HG03103 (cell line): ENCODE measurements around the gene PKD1L1.

ENCODE experiments used
- ATAC-seq: cut with Tn5 transposase; IDR thresholded peaks from one replicate; pipeline ENCODE4 v1.9.1; 2021; ENCODE audit warnings: low read depth; ENCODE audit not compliant: unreplicated experiment

Gene PKD1L1

DNA sequence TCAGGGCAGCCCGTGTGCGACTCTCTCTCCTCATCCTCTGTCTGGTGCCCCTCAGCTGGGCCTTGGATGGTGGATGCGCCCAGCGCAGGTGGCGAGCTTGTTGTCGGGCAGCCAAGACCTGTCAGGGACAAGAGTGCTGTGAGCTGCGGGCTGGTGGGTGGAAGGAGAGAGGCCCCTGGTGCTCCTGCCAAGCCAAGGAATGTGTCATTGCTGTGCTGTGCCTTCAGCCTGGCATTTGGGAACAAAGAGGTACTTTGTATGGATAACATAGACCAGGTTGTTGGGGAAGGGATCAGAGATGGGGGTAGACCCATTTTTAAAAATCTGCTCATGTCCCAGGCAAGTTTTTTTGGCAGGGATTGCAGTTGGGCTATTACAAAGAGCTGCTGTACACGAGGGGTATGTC, 120.9 kb downstream of the PKD1L1 start:
- ATAC-seq: no peak

DNA sequence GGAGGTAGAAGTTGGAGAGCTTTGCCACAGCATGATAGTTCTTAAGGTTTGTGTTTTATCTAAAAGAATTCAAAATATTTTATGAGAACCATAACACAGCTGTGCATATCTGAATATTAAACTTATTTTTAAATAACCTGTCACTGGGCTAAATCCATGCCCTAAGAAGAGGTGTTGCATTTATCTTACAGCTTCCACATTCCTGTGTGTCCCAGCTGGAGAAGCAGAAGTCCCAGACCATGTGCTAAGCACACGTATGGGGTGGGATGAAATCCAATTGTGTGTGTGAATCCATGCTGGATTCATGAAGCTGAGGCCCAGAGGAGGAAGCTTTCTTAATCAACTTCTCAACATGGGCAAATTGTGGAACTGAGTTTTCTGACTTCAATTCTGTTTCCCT, 121.5 kb downstream of the PKD1L1 start:
- ATAC-seq: no peak

DNA sequence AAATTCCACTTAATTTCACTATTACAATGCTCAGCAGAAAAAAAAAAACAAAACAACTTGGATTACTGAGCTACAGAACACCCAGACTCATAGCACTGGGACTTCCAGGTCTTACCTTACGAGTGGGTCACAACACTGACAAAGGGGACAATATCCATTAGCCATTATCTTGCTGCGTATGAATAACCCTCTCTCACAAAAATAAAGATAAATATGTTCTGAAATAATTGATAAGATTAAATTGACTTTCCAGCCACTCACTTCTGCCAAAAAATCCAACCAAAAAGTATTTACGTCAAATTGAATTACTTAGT, 128.7 kb downstream of the PKD1L1 start:
- ATAC-seq: no peak

DNA sequence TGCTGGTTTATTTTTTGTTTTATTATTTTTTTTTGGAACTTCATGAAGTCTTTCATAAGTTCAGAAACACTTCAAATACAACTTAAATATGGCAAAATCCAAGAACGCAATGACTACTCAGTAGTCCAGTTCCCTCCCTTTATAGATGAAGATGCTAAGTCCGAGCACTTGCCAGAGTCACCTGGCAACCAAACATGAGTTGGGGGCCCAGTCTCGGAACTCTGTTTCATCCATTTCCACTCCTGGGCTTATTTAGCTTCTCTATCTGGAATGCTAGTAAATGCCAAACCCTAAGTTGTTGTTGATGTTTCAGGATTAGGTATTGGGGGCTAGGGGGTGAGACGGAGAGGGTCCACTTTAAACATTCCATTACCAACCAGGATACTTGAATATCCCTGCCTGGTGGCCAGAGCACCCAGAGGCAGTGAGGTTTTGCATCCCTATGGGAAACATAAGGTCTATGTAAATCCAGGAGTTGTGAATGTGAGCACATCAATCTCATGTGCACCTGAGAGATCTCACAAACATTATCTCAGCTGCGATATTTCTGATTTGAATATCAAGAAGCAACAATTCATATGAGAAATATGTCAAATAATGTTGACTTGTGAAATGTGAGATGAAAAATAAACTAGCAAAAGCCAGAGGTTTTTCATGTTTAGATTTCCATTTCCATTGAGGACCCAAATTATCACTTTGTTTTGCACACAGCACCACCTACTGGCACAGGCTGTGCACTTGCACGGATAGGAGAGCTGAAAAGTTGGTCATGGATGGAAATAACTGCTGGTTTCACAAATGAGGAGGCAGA, 129.3 kb downstream of the PKD1L1 start:
- ATAC-seq: no peak

DNA sequence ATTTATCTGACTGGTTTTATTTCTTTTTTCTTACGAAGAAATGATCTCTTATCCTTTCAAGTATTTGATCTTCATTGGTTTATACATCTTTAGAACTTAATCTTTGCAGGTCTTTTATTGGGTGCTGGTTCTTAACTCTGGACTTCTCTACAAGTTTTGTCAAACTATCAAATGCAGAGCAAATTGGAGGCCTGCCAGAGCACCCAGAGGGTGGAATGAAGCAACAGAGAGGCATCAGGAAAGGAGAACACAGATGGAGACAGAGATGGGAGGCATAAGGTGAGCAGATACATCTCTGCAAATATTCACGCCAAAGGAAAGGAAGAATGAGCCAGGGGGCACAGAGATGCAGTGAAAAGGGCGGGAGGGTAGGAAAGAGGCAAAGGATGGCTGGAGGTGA, 130.3 kb downstream of the PKD1L1 start:
- no peak for ATAC-seq

DNA sequence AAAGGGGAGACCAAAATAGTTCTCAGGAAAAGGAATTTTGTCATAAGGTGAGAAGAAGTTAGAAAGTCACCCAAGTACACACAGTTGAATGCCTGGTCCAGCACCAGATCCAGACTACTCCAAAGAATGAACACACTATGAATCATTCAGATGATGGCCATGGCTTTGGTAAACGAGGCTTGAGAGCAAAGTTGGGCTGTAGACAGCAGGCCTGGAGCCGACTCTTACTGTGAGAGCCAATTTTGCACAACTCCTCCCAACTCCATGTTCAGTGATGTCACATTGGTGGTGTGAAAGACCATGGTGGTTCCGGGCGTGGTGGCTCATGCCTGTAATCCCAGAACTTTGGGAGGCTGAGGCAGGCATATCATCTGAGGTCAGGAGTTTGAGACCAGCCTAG, 131.6 kb downstream of the PKD1L1 start:
- no peak for ATAC-seq

DNA sequence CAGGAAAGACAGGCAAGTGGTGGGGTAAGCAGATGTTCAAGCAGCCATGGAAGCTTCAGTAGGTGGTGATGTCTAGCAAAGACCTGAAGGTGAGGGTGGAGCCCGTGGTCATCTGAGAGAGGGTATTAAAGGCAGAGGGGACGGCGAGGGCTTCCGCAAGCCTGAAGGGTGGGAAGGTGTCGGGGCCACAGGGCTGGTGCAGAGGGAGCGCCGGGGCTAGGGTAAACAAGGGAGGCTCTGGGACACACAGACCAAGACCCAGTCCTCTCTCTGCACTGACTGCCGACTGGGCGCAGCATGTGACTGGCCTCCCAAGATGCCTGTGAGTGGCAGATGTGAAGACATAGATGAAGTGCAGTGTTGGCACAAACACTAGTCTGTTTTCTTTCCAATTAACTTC, 132.4 kb downstream of the PKD1L1 start:
- no peak for ATAC-seq

DNA sequence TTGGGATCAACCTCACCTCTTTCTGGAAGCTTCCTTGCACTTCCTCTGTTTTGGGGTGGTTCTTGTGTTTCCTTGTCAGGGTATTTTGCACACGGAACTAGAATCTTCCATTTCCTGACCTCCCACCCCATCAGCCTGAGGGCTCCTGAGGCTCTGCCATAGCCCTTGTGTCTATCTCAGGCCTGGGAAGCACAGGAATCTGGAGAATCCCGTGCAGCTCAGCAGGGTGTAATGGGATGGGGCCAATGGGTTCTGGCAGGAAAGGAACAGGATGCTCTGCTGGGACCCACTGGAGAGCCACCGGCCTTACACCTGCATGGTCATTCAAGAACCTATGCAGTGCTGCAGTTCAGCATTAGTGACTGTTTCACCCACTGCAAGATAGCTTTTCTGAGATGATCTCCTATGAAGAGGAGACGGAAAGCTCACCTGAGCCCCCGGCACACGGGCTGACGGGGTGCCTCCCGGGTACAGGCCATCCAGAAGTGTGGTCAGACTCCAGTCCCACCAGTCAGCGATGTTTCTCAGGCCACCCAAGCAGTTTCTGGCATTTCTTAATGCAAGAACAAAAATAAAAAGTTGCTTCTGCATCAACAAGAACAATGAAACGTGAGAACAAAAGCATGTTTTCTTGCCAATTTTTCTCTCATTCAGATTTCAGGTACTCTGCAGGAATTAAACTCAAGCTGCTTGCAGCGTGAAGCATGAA, 133.2 kb downstream of the PKD1L1 start:
- no peak for ATAC-seq

DNA sequence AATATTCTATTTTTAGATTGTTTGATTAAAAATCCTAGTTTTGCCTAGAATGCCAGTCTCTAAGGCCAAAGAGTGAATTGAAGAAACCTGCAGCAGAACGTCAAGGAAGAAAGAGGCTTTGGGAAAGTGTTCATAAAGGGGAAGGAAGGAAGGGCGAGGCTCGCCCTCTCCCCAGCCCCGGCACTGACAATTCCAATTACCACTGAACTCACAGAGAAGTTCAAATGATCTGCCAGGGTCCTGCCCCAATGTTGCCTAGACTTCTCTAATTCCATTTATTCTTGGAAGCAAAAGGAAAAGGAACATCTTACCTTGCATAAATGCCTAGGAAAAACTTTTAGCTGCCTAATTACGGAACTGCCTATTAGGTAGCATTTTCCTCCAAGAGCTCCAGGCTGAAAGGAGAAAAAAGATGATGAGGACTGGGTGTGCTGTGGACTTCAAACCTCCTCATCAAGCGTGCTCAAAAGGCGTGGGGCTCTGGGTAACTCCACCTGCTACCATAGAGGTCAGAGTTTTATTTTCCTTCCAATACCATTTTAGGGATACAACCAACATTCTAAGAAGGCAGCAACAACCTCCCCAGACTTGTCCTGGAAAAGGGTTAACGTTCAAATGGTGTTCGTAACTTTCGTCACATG, 134.5 kb downstream of the PKD1L1 start:
- ATAC-seq: no peak

DNA sequence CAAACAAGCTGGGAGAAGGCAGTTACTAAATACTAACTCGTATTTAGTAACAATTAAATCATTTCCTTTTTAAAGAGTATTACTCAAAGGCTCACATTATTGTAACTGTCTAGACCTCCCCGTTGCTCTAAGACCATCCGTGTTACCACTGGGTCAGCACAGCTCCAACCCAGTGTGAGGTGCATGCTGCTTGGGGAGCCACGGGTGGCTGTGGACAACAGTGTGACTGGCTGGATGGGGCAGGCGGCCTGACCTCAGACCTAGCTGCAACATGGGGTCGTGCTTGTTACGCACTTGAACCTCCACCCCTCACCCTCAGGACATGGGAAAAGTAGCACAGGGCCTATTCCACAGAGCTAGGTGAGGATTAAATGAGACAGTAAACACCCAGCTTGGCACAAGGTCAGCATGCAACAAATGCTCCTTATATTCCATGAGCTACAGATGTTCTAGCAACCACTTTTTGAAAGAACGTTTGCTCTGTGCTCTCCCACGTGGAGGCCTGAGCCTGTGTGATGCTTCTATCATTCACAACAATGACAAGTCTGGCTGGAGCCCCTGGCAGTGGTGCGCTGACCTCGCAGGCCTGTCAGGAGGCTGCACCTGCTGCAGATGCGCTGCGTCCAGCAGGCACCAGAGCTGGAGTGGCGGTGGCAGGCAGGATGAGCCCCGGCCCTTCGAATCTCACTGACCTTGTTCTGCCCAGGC, 135.7 kb downstream of the PKD1L1 start:
- no peak for ATAC-seq

DNA sequence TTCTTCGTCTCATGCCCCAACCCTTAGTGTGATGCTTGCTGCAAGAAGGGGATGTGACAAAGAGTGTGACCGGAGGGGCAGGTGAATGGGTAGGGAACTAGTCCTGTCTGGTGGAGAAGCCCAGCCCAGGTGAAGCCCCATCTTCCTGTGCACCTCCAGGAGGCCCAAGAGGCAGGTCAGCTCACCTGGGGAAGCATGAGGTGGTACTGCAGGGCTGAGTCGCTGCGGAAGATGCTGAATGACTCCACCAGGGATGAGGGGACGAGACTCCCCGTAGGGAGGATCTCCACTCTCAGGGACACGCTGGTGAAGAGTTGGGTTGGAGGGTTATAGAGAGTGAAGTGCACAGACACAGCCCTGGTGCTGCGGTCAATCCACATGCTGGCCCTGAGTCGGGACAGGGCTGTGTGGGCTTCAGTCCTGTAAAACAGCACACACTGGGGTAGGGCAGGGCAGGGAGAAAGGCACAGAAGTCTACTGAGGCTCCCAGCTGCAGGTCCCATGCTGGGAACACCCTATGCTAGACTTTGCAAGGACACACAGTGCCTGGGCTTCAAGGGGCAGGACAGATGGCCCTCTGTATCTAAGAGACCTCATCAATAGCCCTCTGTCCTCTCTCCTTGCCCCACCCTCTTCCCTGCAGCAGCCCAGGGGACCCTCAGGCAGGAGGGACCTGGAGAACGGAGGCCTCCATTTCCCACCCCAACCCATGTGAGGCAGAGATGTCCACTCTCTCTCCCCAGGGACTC, 136.5 kb downstream of the PKD1L1 start:
- ATAC-seq: no peak

DNA sequence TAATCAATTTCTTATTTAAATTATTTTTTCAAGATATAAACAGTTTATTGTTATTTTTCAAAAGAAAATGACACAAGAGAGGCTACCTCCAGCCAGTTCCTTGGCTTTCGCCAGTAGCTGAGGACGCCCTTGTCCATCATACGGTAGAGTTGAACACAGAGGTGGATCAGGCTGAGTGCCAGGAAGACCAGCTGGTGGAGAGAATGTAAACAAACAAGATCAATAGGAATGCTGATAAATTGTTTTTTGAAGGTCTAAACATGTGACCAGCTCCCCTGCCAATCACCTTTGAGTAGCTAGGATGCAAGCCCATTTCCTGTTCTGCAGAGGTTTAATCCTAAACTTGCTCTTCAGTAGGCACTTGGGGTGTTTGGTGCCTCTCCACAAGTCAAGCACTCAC, 138.9 kb downstream of the PKD1L1 start:
- no peak for ATAC-seq

DNA sequence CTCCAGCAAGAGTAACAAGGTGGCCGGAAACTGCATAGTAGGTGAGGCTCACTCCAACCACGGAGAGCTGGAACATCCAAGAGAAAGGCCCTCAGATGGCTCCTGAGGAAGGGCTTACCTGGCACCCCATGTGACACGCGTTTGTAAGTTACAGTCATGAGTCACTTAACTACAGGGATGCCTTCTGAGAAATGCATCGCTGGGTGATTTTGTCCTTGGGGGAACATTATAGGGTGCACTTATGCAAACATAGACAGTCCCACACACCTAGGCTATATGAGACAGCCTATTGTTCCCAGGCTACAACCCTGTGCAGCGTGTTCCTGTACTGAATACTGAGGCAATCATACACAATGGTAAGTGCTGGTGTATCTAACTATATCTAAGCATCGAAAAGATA, 139.9 kb downstream of the PKD1L1 start:
- no peak for ATAC-seq

DNA sequence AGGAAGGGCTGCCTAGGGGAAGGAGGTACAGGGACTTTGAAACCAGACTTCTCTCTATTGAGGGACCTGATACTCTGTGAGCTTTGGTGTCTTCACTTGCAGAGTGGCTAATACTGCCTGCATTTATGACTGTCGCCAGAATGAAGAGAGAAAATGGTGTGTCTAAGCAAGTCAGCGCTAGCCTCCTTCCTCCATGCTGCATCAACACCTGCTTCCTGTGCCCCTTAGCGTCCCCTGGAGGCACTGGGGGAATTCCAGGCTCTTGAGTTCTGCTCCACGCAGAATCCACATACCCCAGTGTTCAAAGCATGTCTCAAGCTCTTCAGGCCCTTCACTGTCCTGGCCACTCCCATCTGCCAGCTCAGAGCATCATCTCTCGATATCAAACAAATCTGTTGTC, 140.5 kb downstream of the PKD1L1 start:
- no peak for ATAC-seq

DNA sequence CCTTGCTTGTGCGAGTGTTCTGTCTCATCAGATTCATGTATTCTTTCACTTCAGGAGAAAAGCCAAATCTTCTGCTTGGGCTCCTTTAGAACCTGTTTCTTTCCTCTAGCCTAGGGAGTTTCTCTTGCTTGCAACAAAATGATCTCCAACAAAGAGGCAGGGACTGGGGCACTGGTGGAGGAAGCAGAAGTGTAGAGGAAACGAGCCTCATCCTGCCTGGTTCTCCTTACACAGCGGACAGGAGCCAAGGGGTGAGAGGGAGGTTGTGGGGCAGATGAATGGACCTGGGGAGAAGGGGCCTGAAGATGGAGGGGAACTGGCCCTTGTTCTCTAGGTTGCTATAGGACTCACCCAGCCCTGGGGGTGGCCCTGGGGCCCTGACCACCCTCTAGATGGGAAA, 141.1 kb downstream of the PKD1L1 start:
- no peak for ATAC-seq

DNA sequence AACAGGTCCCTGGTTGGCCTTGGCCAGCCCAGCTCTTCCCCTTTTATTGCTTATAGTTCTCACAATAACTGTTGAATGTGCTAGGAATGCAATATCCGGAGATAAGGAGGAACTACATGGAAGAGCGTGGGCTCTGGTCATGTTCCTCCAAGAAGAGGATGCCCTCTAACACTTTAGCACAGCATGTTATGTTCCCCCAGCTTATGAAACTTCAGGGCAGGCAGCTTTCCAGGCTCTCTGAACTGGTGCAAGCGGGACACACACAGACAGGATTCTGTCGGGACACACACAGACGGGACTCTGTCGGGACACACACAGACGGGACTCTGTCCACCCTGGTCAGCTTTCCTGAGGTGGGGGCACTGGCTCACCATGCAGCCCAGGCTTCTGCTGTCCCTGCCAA, 141.6 kb downstream of the PKD1L1 start:
- no peak for ATAC-seq

DNA sequence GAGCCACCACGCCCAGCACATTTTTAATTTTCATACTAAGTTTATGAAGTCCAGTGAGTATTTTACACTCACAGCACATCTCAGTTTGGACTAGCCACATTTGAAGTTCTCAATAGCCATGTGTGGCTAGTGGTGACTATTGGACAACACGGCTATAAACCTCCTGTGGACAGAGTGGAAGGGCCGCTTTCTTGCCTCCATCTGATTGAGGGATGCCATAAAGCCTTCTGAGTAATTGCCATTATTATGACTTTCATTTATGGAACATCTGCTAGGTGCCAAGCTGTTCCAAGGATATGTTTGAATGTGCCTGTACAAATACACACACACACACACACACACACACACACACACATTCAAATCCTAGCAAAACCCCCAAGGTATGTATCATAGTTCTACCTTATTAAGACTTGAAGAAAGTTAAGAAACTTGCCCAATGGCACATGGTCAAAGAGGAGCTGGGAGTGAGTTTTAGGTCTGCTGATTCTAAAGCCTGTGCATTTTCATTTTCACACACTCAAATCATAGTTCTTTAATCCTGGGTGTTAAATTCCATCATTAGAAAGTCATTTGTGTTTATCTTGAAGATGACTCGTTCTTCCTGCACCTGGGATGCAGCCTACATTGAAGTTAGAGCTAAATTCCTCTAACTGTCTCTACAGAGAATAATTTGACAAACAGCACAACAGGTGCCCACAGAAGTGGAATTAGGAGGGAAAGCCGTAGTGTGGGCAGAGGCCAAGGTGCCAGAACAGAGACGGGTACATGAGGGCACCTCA, 143.3 kb downstream of the PKD1L1 start:
- ATAC-seq: no peak

DNA sequence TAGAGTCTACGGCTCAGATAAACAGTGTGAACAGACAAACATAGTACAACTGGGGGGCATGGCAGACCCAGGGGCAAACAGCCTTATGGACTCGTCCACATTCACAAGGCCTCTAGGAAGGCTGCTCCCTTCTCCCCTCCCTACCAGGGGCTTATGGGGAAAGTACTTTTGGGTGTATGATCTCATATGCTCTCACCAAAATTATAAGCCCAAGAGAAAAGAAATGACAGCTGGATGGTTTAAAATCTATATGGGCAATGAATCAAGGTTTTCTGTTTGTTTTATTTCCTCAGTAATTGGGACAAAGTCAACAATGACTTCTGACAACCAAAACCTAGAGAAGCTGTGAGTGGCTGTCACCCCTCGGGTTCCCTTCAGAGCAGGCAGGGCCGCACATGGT, 144.4 kb downstream of the PKD1L1 start:
- ATAC-seq: no peak

DNA sequence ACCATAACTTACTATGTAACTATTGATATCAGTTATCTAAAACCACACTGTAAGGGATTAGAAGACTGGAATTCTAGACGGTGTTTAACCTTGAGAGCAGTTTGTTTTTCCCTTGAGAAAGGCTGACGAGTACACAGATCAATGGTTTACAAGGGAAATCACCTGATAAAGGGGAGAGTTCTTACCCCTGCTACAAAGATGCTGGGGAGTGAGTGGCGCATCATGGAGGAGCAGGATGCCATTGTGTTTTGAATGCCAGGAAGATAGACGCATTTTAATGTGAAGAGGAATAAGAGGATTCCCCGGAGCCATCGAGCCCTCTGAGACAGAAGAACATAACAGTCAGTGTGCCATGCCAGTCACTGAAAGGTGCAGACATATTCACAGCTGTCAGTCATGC, 145.2 kb downstream of the PKD1L1 start:
- ATAC-seq: no peak

DNA sequence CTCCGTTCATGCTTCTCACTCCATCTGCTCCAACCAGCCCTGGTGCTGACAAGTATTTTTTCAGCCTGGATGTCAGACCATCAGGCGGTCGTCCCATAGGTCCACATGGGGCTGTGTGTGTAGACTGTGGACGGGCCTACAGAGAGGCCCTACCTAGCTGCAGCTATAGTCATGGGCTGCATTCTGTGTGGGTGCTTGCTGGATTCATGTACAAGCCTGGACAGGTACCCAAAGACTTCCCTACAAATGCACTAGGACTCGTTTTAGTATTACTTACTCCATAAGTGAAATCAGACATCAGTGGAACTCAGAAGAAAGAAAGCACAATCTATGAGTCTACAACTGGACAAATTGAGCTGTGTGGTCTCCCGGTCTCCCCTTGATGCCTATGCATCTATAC, 146.8 kb downstream of the PKD1L1 start:
- no peak for ATAC-seq
